ENCODE data around the gene BICD1.
A peak's percentile ranks its signal among the peaks of the same experiment; 100 is the strongest.
"Not testable (repeated sequence)": the region's sequence is repeated elsewhere in the genome, so short reads cannot be mapped to it uniquely, and the experiment has no call there.

BICD1 gene

DNA sequence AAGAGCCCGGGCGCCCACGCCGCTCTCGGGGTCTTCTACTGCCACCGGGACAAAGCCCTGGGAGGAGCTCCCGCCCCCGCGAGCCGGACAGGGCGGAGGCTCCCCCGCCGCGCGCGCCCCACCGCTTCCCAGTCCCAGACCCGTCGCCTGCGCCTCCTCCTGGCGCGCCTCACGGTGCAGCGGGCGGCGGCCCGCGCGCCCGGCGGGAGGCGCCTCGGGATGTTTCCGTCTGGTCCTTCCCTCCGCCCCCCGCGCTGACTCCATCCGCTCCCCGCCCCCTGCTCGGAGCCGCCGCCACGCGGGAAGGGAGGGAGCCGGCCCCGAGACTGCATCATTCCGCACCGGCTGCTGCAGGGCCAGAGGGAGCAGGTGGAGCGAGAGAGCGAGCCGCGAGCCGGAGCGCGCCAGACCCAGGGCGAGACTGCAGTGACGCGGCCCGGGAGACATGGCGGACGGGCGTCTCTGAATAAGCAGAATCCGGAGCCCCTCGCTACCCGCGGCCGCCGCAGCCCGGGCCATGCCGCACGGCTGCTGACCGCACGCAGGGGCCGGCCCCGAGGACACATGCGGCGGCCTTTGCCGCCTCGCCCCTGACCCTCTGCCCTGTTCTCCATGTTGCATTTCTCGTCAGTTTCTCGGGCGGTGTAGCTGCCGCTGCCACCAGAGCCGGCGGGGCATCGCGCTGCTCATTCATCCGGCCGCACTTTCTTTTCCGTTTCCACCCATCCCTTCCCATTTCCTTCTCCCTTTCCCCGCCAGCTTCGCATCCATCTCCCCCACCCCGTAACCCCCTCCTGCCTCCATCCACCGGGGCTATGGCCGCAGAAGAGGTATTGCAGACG, at the start of gene BICD1:
Gene BICD1 (plus strand): TSS at position 331 of the 842 bp plus-strand sequence. CDS start 485 bp downstream, at position 816.
- DNase-seq = peak; percentile 87

GRCh38 chr12:32061033-32061432, 45.6 kb upstream of the BICD1 start:
- no peak for DNase-seq

- DNase-seq = no peak
These were observed 43.8 kb upstream of the BICD1 start for GRCh38 chr12:32062881-32063280.

- no peak for DNase-seq
These were observed 42.9 kb upstream of the BICD1 start for GRCh38 chr12:32063796-32064195.

DNA sequence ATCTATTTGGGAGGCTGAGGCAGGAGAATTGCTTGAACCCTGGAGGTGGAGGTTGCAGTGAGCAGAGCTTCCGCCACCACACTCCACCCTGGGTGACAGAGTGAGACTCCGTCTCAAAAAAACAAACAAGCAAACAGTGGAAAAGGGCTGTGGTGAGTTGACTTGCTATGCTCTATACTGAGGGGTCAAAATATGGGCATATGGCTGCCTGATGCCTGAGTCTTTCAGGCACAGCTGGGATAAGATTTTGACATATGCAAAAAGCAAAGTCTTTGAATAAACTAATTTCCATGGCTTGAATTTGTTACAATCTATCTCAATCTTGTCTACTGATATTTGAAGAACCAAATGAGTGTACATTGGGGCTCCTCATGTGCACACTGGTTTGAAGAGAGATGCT, 40.4 kb upstream of the BICD1 start:
- DNase-seq = no peak

DNA sequence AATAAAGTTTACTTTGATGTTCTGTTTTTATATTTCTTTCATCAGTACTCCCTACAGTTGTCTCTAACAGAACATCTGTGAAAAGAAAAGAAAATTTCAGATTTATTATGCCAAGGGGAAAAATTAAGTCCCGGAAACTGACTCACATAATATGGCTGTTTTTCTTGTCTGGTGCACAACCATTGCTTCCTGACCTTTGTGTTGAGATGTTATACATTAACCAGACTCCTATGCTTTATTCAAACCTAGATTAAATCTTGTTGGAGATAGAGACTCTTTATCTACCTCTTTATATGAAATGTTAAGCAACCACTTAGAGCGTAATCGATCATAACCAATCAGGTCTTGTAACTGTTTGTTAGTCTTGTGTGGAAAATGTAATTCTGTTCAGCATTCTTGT, 37.6 kb upstream of the BICD1 start:
- no peak for DNase-seq

DNA sequence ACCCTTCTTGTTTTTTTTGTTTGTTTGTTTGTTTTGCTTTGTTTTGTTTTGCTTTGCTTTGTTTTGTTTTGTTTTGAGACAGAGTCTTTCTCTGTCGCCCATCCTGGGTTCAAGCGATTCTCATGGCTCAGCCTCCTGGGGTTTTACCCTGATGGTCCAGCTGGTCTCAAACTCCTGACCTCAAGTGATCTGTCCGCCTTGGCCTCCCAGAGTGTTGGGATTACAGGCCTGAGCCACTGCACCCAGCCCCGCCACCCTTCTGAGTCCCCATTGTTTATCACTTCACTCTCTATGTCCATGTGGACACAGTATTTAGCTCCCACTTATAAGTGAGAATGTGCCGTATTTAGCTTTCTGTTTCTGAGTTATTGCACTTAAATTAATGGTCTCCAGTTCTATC, 36.9 kb upstream of the BICD1 start:
- DNase-seq = no peak

- DNase-seq = no peak
These were observed 36.3 kb upstream of the BICD1 start for GRCh38 chr12:32070370-32070769.

DNA sequence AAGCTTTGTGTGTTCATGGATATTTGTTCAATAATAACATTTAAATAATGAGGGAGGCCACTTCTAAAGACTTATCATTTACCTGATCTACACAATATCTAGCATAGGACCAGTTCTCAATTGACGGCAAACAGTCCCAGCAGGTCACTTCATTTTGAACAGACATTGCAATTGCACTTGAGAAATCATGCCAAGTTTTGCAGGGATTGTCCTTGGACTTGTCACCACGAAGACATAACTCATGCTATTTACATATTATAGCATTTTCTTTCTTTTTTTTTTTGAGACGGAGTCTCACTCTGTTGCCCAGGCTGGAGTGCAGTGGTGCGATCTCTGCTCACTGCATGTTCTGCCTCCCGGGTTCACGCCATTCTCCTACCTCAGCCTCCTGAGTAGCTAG, 34.5 kb upstream of the BICD1 start:
- DNase-seq = no peak

DNA sequence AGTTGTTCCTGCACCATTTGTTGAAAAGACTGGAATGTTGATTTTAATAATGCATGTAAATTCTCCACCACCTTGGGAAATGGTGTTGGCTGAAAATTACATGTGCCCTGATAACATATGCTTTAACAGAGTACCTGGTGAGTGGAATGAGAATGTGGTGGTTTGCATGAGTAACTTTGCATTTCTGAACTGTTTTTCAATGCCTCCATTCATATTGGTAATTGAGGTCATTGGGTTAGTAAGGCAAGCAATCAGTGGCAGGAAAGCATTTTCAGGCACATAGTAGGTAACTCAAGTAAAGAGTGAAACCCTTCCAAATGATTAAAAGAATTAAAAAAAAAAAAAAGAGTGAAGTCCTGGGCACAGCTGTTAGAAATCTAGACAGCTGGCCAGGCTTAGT, 32.2 kb upstream of the BICD1 start:
- no peak for DNase-seq

DNA sequence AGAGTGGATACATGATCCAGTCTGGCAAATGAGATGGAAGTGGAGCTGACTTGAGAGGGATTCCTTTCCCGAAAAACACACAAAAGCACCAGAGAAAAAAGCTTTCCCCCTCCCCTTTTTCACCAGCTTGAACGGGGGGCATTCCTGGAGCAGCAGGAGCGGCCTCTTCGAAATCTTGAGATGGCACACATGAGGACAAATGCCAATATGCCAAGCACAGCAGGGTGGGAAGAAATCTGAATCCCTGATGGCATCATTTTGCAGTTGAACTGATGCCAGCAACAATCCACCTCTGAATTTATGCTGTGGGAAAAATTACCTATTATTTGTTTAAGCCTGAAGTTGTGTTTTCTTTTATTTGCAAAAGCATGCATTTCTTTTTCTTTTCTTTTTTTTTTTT, 29.7 kb upstream of the BICD1 start:
- no peak for DNase-seq

GRCh38 chr12:32080435-32080834, 26.2 kb upstream of the BICD1 start:
- DNase-seq = no peak

DNA sequence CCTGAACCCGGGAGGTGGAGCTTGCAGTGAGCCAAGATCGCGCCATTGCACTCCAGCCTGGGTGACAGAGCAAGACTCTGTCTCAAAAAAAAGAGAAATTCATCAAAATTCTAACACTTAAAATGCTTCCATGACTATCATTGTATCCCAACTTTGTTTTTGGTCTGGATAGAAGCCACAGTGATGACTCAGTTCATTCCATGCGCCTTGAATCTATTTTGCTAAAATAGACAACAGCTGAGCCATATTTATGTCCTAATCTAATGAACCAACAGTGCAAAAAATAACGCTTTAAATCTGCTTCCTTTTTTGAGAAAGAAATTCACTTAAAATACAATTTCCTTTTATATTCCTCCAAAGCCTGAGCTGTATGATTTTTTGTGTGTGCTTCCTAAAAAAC, 23.2 kb upstream of the BICD1 start:
- DNase-seq = no peak

DNA sequence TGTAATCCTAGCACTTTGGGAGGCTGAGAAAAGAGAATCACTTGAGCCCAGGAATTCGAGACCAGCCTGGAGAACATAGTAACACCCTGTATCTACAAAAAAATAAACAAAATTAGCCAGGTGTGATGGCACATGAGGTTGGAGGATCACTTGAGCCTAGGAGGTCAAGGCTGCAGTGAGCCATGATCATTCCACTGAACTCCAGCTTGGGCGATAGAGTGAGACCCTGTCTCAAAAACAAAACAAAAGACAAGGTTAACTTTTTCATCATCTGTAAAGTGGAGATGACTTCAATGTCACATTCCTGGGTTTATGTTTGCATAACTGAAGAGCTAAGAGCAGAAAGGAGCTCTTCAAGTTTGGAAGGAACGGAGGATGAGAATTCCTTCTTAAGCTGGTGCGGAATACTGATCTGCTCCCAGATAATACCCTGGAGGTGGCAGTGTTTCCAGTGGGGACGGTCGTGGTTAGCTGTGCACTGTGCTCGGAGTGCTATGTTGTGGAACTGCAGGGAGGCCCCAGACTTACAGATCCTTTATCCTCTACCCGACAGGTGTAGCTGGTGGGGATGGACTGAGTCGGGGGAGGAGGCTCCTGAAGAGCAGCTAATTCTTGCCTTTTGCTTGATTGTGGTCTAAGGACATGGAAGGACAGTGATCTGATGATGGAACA, 22.5 kb upstream of the BICD1 start:
- no peak for DNase-seq

GRCh38 chr12:32084753-32085152, 21.9 kb upstream of the BICD1 start:
- no peak for DNase-seq

- DNase-seq = no peak
These were observed 19.3 kb upstream of the BICD1 start for GRCh38 chr12:32087306-32087705.

DNA sequence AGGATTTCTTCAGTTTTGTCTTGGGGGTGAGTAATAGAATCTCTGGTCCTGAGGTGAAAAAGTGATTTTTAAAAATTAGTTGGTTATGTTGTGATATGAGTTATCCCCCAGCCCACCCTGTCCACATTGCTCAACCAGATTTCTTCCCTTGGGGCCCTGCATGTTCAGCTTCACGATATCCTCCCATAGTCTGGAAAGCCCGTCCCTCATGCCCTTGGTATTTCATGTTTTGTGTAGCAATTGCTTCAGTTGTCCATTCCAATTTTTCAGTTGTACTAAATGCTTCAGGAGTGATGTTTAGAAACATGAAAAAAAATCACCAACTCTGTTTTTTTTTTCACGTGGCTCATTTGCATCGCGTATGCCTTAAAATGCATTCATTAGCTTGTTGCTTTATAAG, 17.5 kb upstream of the BICD1 start:
- DNase-seq = no peak

- DNase-seq = no peak
These were observed 17.1 kb upstream of the BICD1 start for GRCh38 chr12:32089586-32089985.

DNA sequence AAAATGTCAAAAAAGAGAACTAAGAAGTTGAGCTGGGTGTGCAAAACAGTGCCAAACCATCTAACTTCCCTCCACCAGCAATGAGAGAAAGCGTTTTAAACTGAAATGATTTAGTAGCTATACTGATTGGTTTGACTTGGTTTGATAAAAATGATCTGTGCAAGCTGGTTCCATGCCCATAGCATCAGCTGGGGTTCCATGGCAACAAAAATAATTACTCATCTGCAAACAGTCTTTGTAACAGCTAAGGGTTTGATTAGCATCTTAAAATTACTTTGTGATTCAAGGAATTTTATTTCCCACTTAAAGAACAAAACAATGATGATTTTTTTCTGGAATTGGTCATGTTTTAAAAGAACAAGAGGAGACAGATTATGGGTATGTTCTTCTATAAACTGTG, 15.0 kb upstream of the BICD1 start:
- DNase-seq = no peak

DNA sequence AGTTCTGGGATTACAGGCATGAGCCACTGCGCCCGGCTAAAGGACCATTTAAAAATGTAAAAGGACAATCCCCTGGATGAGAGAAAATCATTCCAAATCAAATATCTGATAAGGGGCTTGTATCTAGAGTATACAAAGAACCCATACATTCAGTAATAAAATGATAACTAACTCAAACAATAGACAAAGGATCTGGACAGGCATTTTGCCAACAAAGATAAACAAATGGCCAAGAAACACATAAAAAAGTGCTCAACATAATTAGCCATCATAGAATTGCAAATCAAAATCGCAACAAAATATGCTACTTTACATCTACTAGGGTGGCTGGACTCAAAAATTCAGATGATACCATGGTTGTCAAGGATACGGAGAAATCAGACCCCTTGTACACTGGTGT, 8.5 kb upstream of the BICD1 start:
- no peak for DNase-seq

DNA sequence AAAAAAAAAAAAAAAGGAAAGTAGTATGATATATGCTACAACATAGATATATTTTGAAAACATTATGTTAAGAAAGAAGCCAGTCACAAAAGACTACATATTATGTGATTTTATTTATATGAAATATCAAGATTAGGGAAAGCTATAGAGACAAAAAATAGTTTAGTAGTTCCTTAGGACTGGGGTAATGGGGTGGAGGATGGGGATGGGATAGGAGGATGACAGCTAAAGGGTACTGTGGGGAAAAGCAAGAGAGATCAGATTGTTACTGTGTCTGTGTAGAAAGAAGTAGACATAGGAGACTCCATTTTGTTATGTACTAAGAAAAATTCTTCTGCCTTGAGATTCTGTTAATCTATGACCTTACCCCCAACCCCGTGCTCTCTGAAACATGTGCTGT, 7.4 kb upstream of the BICD1 start:
- not testable (repeated sequence) for DNase-seq

- DNase-seq = no peak
These were observed 6.3 kb upstream of the BICD1 start for GRCh38 chr12:32100361-32100760.

GRCh38 chr12:32100888-32101287, 5.8 kb upstream of the BICD1 start:
- no peak for DNase-seq

DNA sequence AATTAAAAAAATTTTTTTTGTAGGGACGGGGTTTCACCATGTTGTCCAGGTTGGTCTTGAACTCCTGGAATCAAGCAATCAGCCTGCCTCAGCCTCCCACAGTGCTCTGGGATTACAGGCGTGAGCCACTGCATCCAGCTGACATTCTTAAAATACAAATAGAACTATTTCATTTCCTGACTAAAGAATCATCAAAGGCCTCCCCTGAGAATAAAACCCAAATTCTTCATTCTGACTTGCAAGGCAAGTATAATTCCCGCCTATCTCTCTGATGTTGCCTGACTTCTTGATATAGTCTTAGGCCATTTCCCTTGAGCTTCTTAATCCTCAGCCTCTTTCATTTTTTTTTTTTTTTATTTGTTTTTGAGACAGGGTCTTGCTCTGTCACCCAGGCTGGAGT, 4.4 kb upstream of the BICD1 start:
- DNase-seq = no peak

Measured in midbrain (tissue), 1 donor.